ENCODE data around the gene GON4L. TPM values are rescaled to one million over a fixed set of nuclear protein-coding genes. Genes with fewer than 3 reads are reported as not detected.

The GON4L gene
- total RNA-seq, 2 experiments from 2014 or later, result 44.2 to 48.8 TPM

DNA sequence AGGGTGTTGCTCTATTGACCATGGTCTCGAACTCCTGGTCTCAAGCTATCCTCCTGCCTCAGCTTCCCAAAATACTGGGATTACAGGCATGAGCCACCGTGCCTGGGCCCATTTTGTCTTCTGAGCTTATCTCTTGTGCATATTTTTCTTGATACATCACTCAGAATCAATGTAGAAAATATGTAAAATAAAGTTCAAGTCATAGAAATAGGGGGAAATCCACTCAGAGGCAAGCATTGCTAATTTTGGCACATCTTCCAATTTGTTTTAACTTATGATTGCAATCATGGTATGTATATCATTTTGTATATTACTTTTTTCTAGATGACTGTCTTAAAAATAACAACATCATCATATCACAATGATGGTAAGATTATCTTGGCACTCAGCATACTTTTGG lies 32.6 kb upstream of the GON4L start:
- intact Hi-C loops (cut with DNase I, micrococcal nuclease), result no loop called here
- Mint-ChIP-seq H3K27ac (no peak overlapping the region), H3K9me3 (ENCODE audit: low read depth) (no peaks in the 10 kb centered on the region), H3K4me3 (no peak overlapping the region), H3K4me1 (peaks cover 18% of the 10 kb centered on the region), H3K27me3 (no peaks in the 10 kb centered on the region), H3K36me3 (ENCODE audit: low read depth) (no peaks in the 10 kb centered on the region)
- ChIA-PET CTCF (no interaction called here), POLR2A (interaction anchor here (1.1 kb wide), 1 partner anchor 16 kb away, joined by 3 read pairs; no protein-coding TSS in a partner anchor)
- DNase-seq (no peak), ATAC-seq (no peak)

DNA sequence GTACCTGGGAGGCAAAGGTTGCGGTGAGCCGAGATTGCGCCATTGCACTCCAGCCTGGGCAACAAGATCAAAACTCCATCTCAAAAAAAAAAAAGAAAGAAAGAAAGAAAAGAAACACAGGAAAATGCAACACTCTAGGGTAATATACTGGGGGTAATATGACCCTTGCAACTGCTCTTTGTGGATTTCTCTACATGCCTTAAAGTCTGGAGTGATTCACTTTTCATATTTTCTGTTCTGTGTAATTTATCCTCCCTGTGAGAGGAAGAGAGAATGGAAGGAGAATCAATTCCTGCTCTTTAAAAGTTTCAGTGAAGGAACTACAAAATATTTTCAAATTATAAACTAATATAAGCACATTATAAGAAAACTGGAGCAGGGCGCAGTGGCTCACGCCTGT lies 31.5 kb upstream of the GON4L start:
- no peak for ATAC-seq
- H3K27ac Mint-ChIP-seq, result no peak overlapping the region
- ChIA-PET CTCF (no interaction called here), POLR2A (interaction anchor here (1.1 kb wide), 1 partner anchor 15 kb away, joined by 3 read pairs; no protein-coding TSS in a partner anchor)
- intact Hi-C loops (cut with DNase I, micrococcal nuclease), result no loop called here
- no peaks in the 10 kb centered on the region for H3K27me3 Mint-ChIP-seq
- no peak for DNase-seq
- H3K9me3 Mint-ChIP-seq (ENCODE audit: low read depth), result no peaks in the 10 kb centered on the region
- no peak overlapping the region for H3K4me3 Mint-ChIP-seq
- H3K4me1 Mint-ChIP-seq, result peaks cover 11% of the 10 kb centered on the region
- H3K36me3 Mint-ChIP-seq (ENCODE audit: low read depth), result no peaks in the 10 kb centered on the region

DNA sequence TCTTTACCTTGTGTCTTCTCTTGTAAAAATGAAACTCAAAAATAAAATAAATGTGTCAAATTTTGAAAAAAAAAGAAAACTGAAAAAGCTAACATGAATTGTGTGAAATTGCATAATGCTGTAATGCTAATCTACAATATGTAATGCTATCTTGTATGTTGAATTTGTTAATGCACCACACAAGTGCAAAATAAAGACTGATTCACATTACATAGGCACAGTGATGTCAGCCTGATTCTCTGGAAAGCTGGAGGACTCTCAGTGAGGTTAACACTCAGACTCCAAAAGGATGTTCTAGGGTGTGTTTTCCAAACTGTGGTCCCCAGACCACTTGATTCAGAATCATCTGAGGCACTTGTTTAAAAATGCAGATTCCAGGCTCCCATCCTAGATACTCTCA lies 28.0 kb upstream of the GON4L start:
- Mint-ChIP-seq H3K4me3 (no peak overlapping the region), H3K36me3 (ENCODE audit: low read depth) (no peaks in the 10 kb centered on the region), H3K4me1 (no peaks in the 10 kb centered on the region), H3K9me3 (ENCODE audit: low read depth) (no peaks in the 10 kb centered on the region), H3K27me3 (no peaks in the 10 kb centered on the region), H3K27ac (no peak overlapping the region)
- ATAC-seq (no peak), DNase-seq (no peak)
- ChIA-PET CTCF (interaction anchor here (1.1 to 1.2 kb wide), 2 partner anchors 8 to 12 kb away, joined by 4 to 6 read pairs; no protein-coding TSS in a partner anchor), POLR2A (no interaction called here)
- intact Hi-C loops (cut with DNase I, micrococcal nuclease), result no loop called here

DNA sequence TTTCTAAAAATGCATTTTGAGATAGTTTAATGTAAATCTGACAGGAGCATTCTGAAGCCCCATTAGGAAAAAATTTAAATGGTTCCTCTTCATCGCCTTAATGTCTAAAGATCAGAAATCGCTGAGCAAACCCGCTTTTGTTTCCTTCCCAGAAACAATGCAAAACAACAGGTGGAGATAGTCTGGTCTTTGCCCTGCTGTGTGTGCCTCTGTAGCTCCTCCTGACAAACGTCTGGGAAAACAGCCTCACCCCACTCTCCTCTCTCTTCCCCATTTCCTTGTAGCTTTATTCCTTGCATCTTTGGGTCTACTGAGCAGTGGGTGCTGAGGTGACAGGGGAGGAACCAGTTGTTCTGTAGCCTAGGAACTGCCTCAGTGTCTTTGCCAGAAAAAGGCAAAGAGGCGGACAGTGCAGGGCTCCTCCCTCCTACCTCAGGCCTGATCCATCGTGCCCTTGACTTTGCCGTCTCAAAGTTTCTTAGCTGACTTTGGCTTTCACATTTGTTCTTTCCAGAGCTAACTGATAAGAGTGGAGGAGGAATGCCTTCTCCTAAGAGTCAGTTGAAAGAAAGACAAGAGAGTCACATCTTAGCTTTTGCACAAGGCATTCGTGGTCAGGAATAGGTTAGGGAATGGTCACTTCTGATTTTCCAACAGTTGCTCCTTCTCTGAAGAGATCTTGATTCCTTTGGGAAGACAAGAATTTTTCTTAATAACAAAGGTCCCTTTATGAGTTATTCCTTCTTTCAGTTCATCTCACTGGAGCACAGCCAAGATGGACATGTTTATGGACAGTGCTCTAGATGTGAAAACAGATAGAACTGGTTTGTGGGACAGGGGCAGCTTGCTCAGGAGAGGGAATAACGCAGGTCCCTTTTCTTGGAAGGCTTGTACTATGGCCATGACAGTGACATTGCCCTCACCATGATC lies 27.3 kb upstream of the GON4L start:
- Mint-ChIP-seq H3K9me3 (ENCODE audit: low read depth) (no peaks in the 10 kb centered on the region), H3K36me3 (ENCODE audit: low read depth) (no peaks in the 10 kb centered on the region), H3K27me3 (no peaks in the 10 kb centered on the region), H3K4me1 (no peaks in the 10 kb centered on the region), H3K4me3 (no peak overlapping the region), H3K27ac (no peak overlapping the region)
- intact Hi-C loops (cut with DNase I, micrococcal nuclease), result no loop called here
- ATAC-seq (no peak), DNase-seq (no peak)
- POLR2A ChIA-PET, result interaction anchor here (0.9 kb wide), 1 partner anchor 313 kb away, joined by 3 read pairs; no protein-coding TSS in a partner anchor
- CTCF ChIA-PET, result interaction anchor here (0.6 to 1.2 kb wide), 4 partner anchors 9 to 528 kb away, joined by 3 to 6 read pairs (median 4); no protein-coding TSS in a partner anchor

DNA sequence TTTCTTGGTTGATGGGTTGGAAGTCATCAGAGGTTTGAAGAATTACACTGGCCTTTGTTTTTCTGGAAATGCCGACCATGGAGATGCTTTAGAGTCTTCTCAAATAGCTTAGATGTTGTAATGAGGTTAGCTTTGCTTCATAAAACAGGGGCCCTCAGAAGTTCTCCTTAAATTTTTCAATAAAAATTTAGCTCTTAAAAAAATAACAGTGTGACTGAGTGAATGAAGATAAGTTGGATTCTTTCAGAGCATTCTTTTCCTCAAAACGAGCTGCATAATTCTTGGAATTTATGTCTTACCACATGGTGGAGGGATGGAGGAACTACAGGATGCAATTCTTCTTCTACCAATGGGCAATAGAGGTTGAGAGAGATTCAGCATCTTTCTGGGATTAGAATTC lies 25.8 kb upstream of the GON4L start:
- intact Hi-C loops (cut with DNase I, micrococcal nuclease), result no loop called here
- Mint-ChIP-seq H3K9me3 (ENCODE audit: low read depth) (no peaks in the 10 kb centered on the region), H3K36me3 (ENCODE audit: low read depth) (no peaks in the 10 kb centered on the region), H3K27ac (no peak overlapping the region), H3K4me3 (no peak overlapping the region), H3K4me1 (no peaks in the 10 kb centered on the region), H3K27me3 (no peaks in the 10 kb centered on the region)
- ATAC-seq (no peak), DNase-seq (no peak)
- POLR2A ChIA-PET, result interaction anchor here (0.6 kb wide), 1 partner anchor 23 kb away, joined by 7 read pairs; no protein-coding TSS in a partner anchor
- CTCF ChIA-PET, result interaction anchor here (0.6 to 1.5 kb wide), 3 partner anchors 9 to 198 kb away, joined by 3 to 4 read pairs (median 3); no protein-coding TSS in a partner anchor

DNA sequence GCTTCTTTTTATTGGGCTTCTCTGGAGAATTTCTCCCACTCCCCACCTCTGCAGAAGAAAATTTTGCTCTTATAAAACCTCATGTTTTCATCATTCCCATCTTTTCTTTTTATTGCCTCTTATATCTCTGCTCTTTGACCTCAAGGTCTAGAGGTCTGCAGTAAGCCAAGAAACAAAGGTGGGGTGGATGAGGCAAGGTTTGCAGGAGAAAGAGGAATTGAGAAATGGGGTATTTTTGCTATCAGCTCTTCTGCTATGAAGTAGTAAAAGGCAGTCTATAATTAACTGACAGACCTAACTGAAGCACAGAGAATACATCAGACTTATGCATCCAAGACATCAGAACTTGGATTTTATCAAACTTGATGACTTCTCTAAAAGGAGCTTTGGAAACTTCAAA lies 25.2 kb upstream of the GON4L start:
- H3K9me3 Mint-ChIP-seq (ENCODE audit: low read depth), result no peaks in the 10 kb centered on the region
- H3K27me3 Mint-ChIP-seq, result no peaks in the 10 kb centered on the region
- ChIA-PET CTCF (interaction anchor here (1.0 to 1.5 kb wide), 2 partner anchors 9 to 22 kb away, joined by 3 to 4 read pairs; no protein-coding TSS in a partner anchor), POLR2A (interaction anchor here (0.6 kb wide), 2 partner anchors 23 to 82 kb away, joined by 4 to 7 read pairs; no protein-coding TSS in a partner anchor)
- H3K4me3 Mint-ChIP-seq, result no peak overlapping the region
- no peak overlapping the region for H3K27ac Mint-ChIP-seq
- no peaks in the 10 kb centered on the region for H3K36me3 Mint-ChIP-seq (ENCODE audit: low read depth)
- ATAC-seq, result no peak
- DNase-seq, result no peak
- intact Hi-C loops (cut with DNase I, micrococcal nuclease), result no loop called here
- H3K4me1 Mint-ChIP-seq, result no peaks in the 10 kb centered on the region

DNA sequence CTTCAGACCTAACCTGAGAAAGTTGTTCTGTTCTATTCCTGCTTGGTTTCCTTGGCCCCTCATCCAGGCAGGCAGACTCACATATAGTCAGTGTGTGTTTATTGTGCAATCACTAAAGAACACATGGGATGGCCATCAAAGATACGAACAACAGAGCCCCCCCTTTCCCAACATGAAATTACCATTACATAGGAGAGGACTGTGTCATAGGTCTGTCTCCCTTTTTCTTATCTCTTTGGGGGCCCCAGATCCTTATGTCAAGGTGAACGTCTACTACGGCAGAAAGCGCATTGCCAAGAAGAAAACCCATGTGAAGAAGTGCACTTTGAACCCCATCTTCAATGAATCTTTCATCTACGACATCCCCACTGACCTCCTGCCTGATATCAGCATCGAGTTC lies 23.9 kb upstream of the GON4L start:
- Mint-ChIP-seq H3K27ac (no peak overlapping the region), H3K9me3 (ENCODE audit: low read depth) (no peaks in the 10 kb centered on the region), H3K4me1 (no peaks in the 10 kb centered on the region), H3K36me3 (ENCODE audit: low read depth) (no peaks in the 10 kb centered on the region), H3K27me3 (no peaks in the 10 kb centered on the region), H3K4me3 (no peak overlapping the region)
- CTCF ChIA-PET, result interaction anchor here (0.6 kb wide), 1 partner anchor 19 kb away, joined by 3 read pairs; no protein-coding TSS in a partner anchor
- intact Hi-C loops (cut with DNase I, micrococcal nuclease), result no loop called here
- no peak for ATAC-seq
- POLR2A ChIA-PET, result no interaction called here
- DNase-seq, result no peak

DNA sequence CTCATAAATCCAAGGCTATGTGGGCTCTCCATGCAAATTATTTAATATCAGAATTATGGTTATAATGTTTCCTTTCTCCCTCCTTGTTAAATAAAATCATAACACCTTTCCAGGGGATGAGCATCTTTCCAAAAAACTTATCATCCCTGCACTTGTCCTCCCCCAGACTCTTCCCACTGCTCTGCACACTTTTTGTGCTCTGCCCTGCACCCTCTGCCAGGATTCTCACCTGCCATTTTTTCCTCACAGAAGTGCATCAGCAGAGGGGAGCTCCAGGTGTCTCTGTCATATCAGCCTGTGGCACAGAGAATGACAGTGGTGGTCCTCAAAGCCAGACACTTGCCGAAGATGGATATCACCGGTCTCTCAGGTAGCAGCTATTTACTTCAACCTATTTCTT lies 23.2 kb upstream of the GON4L start:
- intact Hi-C loops (cut with DNase I, micrococcal nuclease), result no loop called here
- ATAC-seq (no peak), DNase-seq (no peak)
- H3K4me3 Mint-ChIP-seq, result no peak overlapping the region
- H3K9me3 Mint-ChIP-seq (ENCODE audit: low read depth), result no peaks in the 10 kb centered on the region
- H3K27ac Mint-ChIP-seq, result no peak overlapping the region
- ChIA-PET POLR2A (no interaction called here), CTCF (no interaction called here)
- H3K36me3 Mint-ChIP-seq (ENCODE audit: low read depth), result no peaks in the 10 kb centered on the region
- H3K27me3 Mint-ChIP-seq, result no peaks in the 10 kb centered on the region
- no peaks in the 10 kb centered on the region for H3K4me1 Mint-ChIP-seq

DNA sequence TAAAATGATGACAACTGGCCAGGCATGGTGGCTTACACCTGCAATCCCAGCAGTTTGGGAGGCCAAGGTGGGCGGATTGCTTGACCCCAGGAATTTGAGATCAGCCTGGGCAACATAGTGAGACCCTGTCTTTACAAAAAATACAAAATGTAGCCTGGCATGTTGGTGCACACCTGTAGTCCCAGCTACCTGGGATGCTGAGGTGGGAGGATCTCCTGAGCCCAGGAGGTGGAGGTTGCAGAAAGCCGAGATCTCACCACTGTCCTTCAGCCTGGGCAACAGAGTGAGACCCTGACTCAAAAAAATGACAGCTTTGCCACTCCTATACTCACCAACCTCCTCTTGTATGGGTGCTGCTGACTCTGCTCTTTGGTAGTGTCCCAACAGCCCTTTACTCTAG lies 20.9 kb upstream of the GON4L start:
- ChIA-PET POLR2A (no interaction called here), CTCF (interaction anchor here (0.5 kb wide), 1 partner anchor 201 kb away, joined by 3 read pairs; no protein-coding TSS in a partner anchor)
- DNase-seq (no peak), ATAC-seq (no peak)
- Mint-ChIP-seq H3K27me3 (no peaks in the 10 kb centered on the region), H3K9me3 (ENCODE audit: low read depth) (no peaks in the 10 kb centered on the region), H3K27ac (no peak overlapping the region), H3K4me1 (no peaks in the 10 kb centered on the region), H3K36me3 (ENCODE audit: low read depth) (no peaks in the 10 kb centered on the region), H3K4me3 (no peak overlapping the region)
- intact Hi-C loops (cut with DNase I, micrococcal nuclease), result no loop called here

DNA sequence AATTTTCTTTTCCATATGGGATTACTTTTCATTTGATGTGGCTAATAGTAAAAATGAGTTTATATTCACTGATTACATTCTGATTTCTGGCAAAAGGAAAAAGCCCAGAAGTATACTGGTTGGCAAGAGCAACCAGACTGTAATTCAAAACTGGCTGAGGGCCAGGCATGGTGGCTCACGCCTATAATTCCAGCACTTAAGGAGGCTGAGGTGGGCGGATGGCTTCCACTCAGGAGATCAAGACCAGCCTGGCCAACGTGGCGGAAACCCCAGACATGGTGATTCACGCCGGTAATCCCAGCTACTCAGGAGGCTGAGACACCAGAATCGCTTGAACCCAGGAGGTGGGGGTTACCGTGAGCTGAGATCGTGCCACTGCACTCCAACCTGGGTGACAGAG lies 16.8 kb upstream of the GON4L start:
- no peak overlapping the region for H3K27ac Mint-ChIP-seq
- ATAC-seq (no peak), DNase-seq (no peak)
- intact Hi-C loops (cut with DNase I, micrococcal nuclease), result no loop called here
- no peak overlapping the region for H3K4me3 Mint-ChIP-seq
- H3K36me3 Mint-ChIP-seq (ENCODE audit: low read depth), result no peaks in the 10 kb centered on the region
- no peaks in the 10 kb centered on the region for H3K4me1 Mint-ChIP-seq
- POLR2A ChIA-PET, result interaction anchor here (0.6 to 0.8 kb wide), 2 partner anchors 15 to 205 kb away, joined by 3 to 7 read pairs; no protein-coding TSS in a partner anchor
- no peaks in the 10 kb centered on the region for H3K9me3 Mint-ChIP-seq (ENCODE audit: low read depth)
- H3K27me3 Mint-ChIP-seq, result no peaks in the 10 kb centered on the region
- CTCF ChIA-PET, result interaction anchor here (0.6 to 1.4 kb wide), 3 partner anchors 9 to 665 kb away, joined by 3 to 4 read pairs (median 4); no protein-coding TSS in a partner anchor

DNA sequence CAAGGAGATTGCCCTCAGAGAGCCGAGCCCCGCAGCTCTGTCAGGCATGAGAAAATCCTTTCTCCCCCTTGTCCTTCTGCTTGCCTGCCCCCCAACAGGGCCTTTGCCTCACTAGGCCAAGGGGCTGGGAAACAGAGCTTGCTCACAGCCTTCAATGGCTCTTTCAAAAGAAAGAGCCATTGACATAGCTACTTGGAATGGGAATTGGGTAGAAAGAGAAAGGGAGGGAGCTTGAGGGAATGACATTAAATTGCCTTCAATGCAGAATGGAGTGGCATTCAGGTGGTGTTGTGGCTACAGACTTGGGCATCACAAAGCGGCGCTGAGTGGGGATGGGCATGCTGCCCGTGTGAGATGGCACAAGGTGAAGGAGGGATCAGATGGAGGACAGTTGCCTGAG lies 15.5 kb upstream of the GON4L start:
- Mint-ChIP-seq H3K27me3 (no peaks in the 10 kb centered on the region), H3K27ac (no peak overlapping the region), H3K9me3 (ENCODE audit: low read depth) (no peaks in the 10 kb centered on the region), H3K4me3 (no peak overlapping the region), H3K36me3 (ENCODE audit: low read depth) (no peaks in the 10 kb centered on the region), H3K4me1 (no peaks in the 10 kb centered on the region)
- intact Hi-C loops (cut with DNase I, micrococcal nuclease), result no loop called here
- ChIA-PET CTCF (interaction anchor here (0.7 to 1.6 kb wide), 5 partner anchors 12 to 1582 kb away, joined by 3 to 7 read pairs (median 3); no protein-coding TSS in a partner anchor), POLR2A (no interaction called here)
- no peak for DNase-seq
- no peak for ATAC-seq

DNA sequence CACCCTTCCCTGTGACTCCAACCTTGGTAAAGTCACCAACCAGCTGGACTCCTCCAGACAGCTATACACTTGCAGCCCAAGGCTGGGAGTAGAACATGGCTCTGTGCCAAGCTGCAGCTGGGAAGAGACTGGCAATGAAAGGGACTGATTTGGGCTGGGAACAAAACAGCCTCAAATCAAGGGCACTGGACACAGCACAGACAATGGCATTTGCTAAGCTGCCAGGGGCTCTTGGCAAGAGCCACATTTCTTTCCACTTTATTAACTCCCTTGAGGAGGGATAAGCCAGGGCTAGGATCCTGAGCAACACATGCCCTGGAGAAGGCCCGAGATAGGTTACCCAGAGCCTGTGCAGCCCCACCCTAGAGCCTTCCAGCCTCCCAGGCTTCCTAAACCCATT lies 14.4 kb upstream of the GON4L start:
- no peaks in the 10 kb centered on the region for H3K36me3 Mint-ChIP-seq (ENCODE audit: low read depth)
- DNase-seq (no peak), ATAC-seq (no peak)
- H3K9me3 Mint-ChIP-seq (ENCODE audit: low read depth), result no peaks in the 10 kb centered on the region
- no peak overlapping the region for H3K4me3 Mint-ChIP-seq
- CTCF ChIA-PET, result interaction anchor here (0.5 kb wide), 1 partner anchor 81 kb away, joined by 3 read pairs; no protein-coding TSS in a partner anchor
- POLR2A ChIA-PET, result no interaction called here
- H3K27me3 Mint-ChIP-seq, result no peaks in the 10 kb centered on the region
- intact Hi-C loops (cut with DNase I, micrococcal nuclease), result no loop called here
- no peaks in the 10 kb centered on the region for H3K4me1 Mint-ChIP-seq
- H3K27ac Mint-ChIP-seq, result no peak overlapping the region
